NCI-H146 treated with DMSO at 0.1 percent for 48 hours (cell line): ENCODE measurements around the gene CDKN1B.

ENCODE experiments used
- DNase-seq: peaks from one replicate; lab custom pipeline; 2025; ENCODE audit not compliant: unreplicated experiment; lab: John Stamatoyannopoulos, UW

CDKN1B gene

GRCh38 chr12:12700254-12700653 is 16.9 kb upstream of the CDKN1B start:
- no peak for DNase-seq

GRCh38 chr12:12701457-12701856 is 15.7 kb upstream of the CDKN1B start:
- no peak for DNase-seq

- peak; percentile 89 for DNase-seq
Observed at GRCh38 chr12:12704593-12705230, 12.5 kb upstream of the CDKN1B start.

- no peak for DNase-seq
Observed at GRCh38 chr12:12705838-12706520, 11.2 kb upstream of the CDKN1B start.

GRCh38 chr12:12713932-12714275 is 3.3 kb upstream of the CDKN1B start:
- DNase-seq = no peak

GRCh38 chr12:12714276-12715021 is 2.7 kb upstream of the CDKN1B start:
- DNase-seq = no peak

- DNase-seq = no peak
Observed at GRCh38 chr12:12715128-12715458, 2.1 kb upstream of the CDKN1B start.

GRCh38 chr12:12715459-12716150 is 1.6 kb upstream of the CDKN1B start:
- no peak for DNase-seq

GRCh38 chr12:12716151-12716792 is 896 bp upstream of the CDKN1B start:
- DNase-seq = no peak

- DNase-seq = no peak
Observed at GRCh38 chr12:12717586-12718380, 615 bp downstream of the CDKN1B start.

- no peak for DNase-seq
Observed at GRCh38 chr12:12718381-12718759, 1.2 kb downstream of the CDKN1B start.

- DNase-seq = no peak
Observed at GRCh38 chr12:12718853-12719252, 1.7 kb downstream of the CDKN1B start.

GRCh38 chr12:12719496-12719895 is 2.3 kb downstream of the CDKN1B start:
- no peak for DNase-seq

- DNase-seq = no peak
Observed at GRCh38 chr12:12720052-12720451, 2.9 kb downstream of the CDKN1B start.

- no peak for DNase-seq
Observed at GRCh38 chr12:12720672-12721161, 3.5 kb downstream of the CDKN1B start.

GRCh38 chr12:12721176-12721751 is 4.1 kb downstream of the CDKN1B start:
- no peak for DNase-seq

- DNase-seq = no peak
Observed at GRCh38 chr12:12721814-12722434, 4.8 kb downstream of the CDKN1B start.

- DNase-seq = no peak
Observed at GRCh38 chr12:12722435-12723148, 5.4 kb downstream of the CDKN1B start.

GRCh38 chr12:12723149-12723680 is 6.0 kb downstream of the CDKN1B start:
- DNase-seq = no peak
